GM12873 (cell line): Measurements from ENCODE around the gene SERPINB7.

Source experiments
- CTCF ChIP-seq: IDR thresholded peaks from 2 replicates; pipeline ENCODE4 v1.5.1; 2012; ENCODE audit warnings: low read depth, mild to moderate bottlenecking, moderate library complexity, low read length, control low read depth; ENCODE audit not compliant: insufficient read depth; ENCODE audit errors: missing control alignments

The SERPINB7 gene

GRCh38 chr18:63765837-63766236, 9.4 kb upstream of the SERPINB7 start:
- no peak for TF ChIP-seq CTCF

GRCh38 chr18:63773551-63773950, 1.7 kb upstream of the SERPINB7 start:
- TF ChIP-seq CTCF, result no peak

GRCh38 chr18:63774511-63774910, 707 bp upstream of the SERPINB7 start:
- no peak for TF ChIP-seq CTCF

- TF ChIP-seq CTCF, result no peak
Observed at GRCh38 chr18:63779386-63779785, 4.2 kb downstream of the SERPINB7 start.

- peak; percentile 17 for TF ChIP-seq CTCF
Observed at GRCh38 chr18:63783394-63783793, 8.2 kb downstream of the SERPINB7 start.

DNA sequence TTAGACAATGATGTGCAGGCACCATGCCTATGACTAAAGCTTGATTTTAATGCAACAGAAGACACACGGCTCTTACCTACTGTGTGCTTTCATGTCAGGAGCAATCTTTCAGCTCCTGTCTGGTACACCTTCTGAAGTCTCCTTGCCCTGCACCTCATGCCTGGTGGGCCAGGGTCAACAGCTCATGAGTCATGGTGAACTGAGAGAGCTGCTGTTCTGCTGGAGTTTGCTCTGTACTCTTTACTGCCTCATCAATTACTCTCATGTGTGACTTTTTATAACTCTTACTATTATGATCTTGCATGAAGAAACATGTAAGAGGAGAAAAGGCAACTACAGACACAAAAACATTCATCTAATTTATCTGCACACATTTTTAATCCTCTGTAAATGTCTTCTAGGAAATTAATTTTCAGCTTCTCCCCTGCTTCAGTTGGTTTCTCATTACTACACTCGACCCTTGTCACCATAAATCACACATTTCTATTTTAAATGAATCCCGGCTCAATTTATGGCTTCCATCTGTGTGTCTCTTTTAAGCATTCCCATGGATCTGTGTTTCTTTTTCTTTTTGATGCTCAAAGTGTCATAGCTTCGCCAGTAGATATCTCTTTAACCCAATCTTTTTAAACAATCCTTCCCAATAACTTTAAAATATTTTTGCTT, 9.7 kb downstream of the SERPINB7 start:
- no peak for TF ChIP-seq CTCF

DNA sequence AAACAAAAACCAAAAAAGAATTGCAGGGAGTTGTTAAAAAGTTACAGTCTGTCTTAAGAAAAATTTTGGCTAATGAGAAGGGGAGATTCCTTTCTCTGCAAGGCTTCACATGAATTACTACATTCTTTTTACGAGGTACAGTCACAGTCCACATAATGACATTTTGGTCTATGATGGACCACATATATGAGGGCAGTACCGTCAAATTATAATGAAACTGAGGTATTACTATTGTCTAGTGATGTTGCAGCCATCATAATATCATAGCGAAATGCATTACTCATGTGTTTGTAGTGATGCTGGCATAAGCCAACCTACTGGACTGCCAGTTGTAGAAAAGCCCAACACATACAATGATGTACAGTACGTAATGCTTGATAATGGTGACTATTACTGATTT, 12.5 kb downstream of the SERPINB7 start:
- no peak for TF ChIP-seq CTCF
